ENCODE measurements around the gene TOR1B.

TOR1B gene

GRCh38 chr9:129836311-129837007 lies 33.5 kb downstream of the TOR1B start:
- no peak for TF ChIP-seq CTCF (IDR thresholded peaks at IDR 0.05; ENCODE audit: borderline replicate concordance, insufficient read depth, low read depth, low read length)
- peak overlapping the region; percentile 97 for H3K4me3 ChIP-seq (ENCODE audit: low read depth, low read length)

- H3K4me3 ChIP-seq (ENCODE audit: low read depth, low read length) = no peak overlapping the region
- no peak for TF ChIP-seq CTCF (IDR thresholded peaks at IDR 0.05; ENCODE audit: borderline replicate concordance, insufficient read depth, low read depth, low read length)
These were observed 35.8 kb downstream of the TOR1B start for GRCh38 chr9:129838707-129839259.

GRCh38 chr9:129839324-129840023 lies 36.5 kb downstream of the TOR1B start:
- TF ChIP-seq CTCF (IDR thresholded peaks at IDR 0.05; ENCODE audit: borderline replicate concordance, insufficient read depth, low read depth, low read length) = no peak

GRCh38 chr9:129840034-129840433 lies 37.0 kb downstream of the TOR1B start:
- H3K4me3 ChIP-seq (ENCODE audit: low read depth, low read length) = no peak overlapping the region
- TF ChIP-seq CTCF (IDR thresholded peaks at IDR 0.05; ENCODE audit: borderline replicate concordance, insufficient read depth, low read depth, low read length) = no peak

More at GRCh38 chr9:129839324-129840023, 36.5 kb downstream of the TOR1B start:
- H3K4me3 ChIP-seq (ENCODE audit: low read depth, low read length) = no peak overlapping the region

- no peak for TF ChIP-seq CTCF (IDR thresholded peaks at IDR 0.05; ENCODE audit: borderline replicate concordance, insufficient read depth, low read depth, low read length)
- no peak overlapping the region for H3K4me3 ChIP-seq (ENCODE audit: low read depth, low read length)
These were observed 38.1 kb downstream of the TOR1B start for GRCh38 chr9:129841071-129841470.

GRCh38 chr9:129845373-129845772 lies 42.4 kb downstream of the TOR1B start:
- no peak for TF ChIP-seq CTCF (IDR thresholded peaks at IDR 0.05; ENCODE audit: borderline replicate concordance, insufficient read depth, low read depth, low read length)
- no peak overlapping the region for H3K4me3 ChIP-seq (ENCODE audit: low read depth, low read length)
